ENCODE data around the gene TNS3.
A peak's percentile ranks its signal among the peaks of the same experiment; 100 is the strongest.

The TNS3 gene

GRCh38 chr7:47320296-47320695 is 261.6 kb downstream of the TNS3 start:
- Histone ChIP-seq H3K4me3 (ENCODE audit: low read depth, low read length) (no peak overlapping the region), H3K27me3 (ENCODE audit: insufficient read depth, low read length) (no peaks in the 10 kb centered on the region), H3K27ac (ENCODE audit: low read depth, low read length) (no peak overlapping the region), H3K36me3 (ENCODE audit: insufficient read depth, low read length) (peaks cover 10% of the 10 kb centered on the region; the same call in 1 of the 2 replicates), H3K79me2 (ENCODE audit: control insufficient read depth, insufficient read depth, low read length, unreplicated experiment) (no peaks in the 10 kb centered on the region), H2AFZ (ENCODE audit: low read length, unreplicated experiment) (no peak overlapping the region), H3K4me1 (ENCODE audit: control insufficient read depth, insufficient read depth, low read length, unreplicated experiment) (peaks cover 10% of the 10 kb centered on the region)

DNA sequence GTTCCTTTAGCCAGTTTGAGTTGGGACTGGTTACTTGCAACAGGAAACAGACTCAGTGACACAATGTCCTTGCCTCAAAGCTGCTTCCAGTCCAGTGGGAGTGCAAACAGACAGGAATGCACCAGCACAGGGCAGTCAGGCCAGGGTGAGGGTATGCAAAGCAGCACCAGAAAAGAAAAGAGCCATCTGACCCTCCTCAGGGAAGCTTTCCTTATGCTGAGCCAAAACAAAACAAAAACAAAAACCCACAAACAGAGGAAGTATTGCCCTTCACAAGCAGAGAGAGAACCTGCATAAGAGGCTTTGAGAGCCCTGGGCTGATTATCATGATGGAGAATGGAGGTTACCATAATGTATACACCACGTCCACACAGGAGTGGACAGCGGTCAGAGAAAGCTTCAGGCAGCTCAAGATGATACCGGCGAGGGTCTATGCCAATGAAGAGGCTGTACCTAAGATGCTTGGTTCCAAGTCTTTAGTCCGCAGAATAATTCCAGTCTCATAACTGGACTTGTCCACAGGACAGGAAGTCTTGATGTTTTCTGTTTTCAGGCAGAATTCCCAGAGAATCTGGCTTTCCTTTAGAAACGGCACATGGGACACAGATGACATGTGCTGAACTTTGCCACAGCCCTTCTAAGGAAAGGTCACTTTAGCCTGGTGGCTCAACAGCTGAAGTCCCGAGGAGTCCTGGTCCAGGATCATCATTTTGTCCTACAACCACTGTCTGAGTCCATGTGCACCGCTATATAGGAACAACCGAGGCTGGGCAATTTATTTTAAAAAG is 263.3 kb downstream of the TNS3 start:
- Histone ChIP-seq H3K4me3 (ENCODE audit: low read depth, low read length) (no peak overlapping the region), H3K79me2 (ENCODE audit: control insufficient read depth, insufficient read depth, low read length, unreplicated experiment) (no peaks in the 10 kb centered on the region), H3K36me3 (ENCODE audit: insufficient read depth, low read length) (peaks cover 14% of the 10 kb centered on the region), H3K27ac (ENCODE audit: low read depth, low read length) (no peak overlapping the region), H3K27me3 (ENCODE audit: insufficient read depth, low read length) (no peaks in the 10 kb centered on the region), H3K4me1 (ENCODE audit: control insufficient read depth, insufficient read depth, low read length, unreplicated experiment) (peaks cover 16% of the 10 kb centered on the region), H2AFZ (ENCODE audit: low read length, unreplicated experiment) (no peak overlapping the region)

GRCh38 chr7:47317487-47317886 is 264.4 kb downstream of the TNS3 start:
- Histone ChIP-seq H3K27me3 (ENCODE audit: insufficient read depth, low read length) (no peaks in the 10 kb centered on the region), H3K4me3 (ENCODE audit: low read depth, low read length) (no peak overlapping the region), H3K27ac (ENCODE audit: low read depth, low read length) (no peak overlapping the region), H3K4me1 (ENCODE audit: control insufficient read depth, insufficient read depth, low read length, unreplicated experiment) (peaks cover 16% of the 10 kb centered on the region), H3K79me2 (ENCODE audit: control insufficient read depth, insufficient read depth, low read length, unreplicated experiment) (no peaks in the 10 kb centered on the region), H2AFZ (ENCODE audit: low read length, unreplicated experiment) (no peak overlapping the region), H3K36me3 (ENCODE audit: insufficient read depth, low read length) (peaks cover 21% of the 10 kb centered on the region)

- Histone ChIP-seq H2AFZ (ENCODE audit: low read length, unreplicated experiment) (no peak overlapping the region), H3K4me1 (ENCODE audit: control insufficient read depth, insufficient read depth, low read length, unreplicated experiment) (peaks cover 16% of the 10 kb centered on the region), H3K79me2 (ENCODE audit: control insufficient read depth, insufficient read depth, low read length, unreplicated experiment) (no peaks in the 10 kb centered on the region), H3K4me3 (ENCODE audit: low read depth, low read length) (no peak overlapping the region), H3K36me3 (ENCODE audit: insufficient read depth, low read length) (peaks cover 33% of the 10 kb centered on the region), H3K27ac (ENCODE audit: low read depth, low read length) (peak overlapping the region; percentile 18; the same call in 1 of the 2 replicates), H3K27me3 (ENCODE audit: insufficient read depth, low read length) (no peaks in the 10 kb centered on the region)
Measured at GRCh38 chr7:47314728-47315607, 266.9 kb downstream of the TNS3 start.

GRCh38 chr7:47314248-47314647 is 267.7 kb downstream of the TNS3 start:
- Histone ChIP-seq H3K36me3 (ENCODE audit: insufficient read depth, low read length) (peaks cover 37% of the 10 kb centered on the region), H3K4me1 (ENCODE audit: control insufficient read depth, insufficient read depth, low read length, unreplicated experiment) (peaks cover 16% of the 10 kb centered on the region), H3K4me3 (ENCODE audit: low read depth, low read length) (no peak overlapping the region), H3K27ac (ENCODE audit: low read depth, low read length) (no peak overlapping the region), H3K27me3 (ENCODE audit: insufficient read depth, low read length) (no peaks in the 10 kb centered on the region), H2AFZ (ENCODE audit: low read length, unreplicated experiment) (no peak overlapping the region), H3K79me2 (ENCODE audit: control insufficient read depth, insufficient read depth, low read length, unreplicated experiment) (no peaks in the 10 kb centered on the region)

GRCh38 chr7:47313564-47313963 is 268.3 kb downstream of the TNS3 start:
- Histone ChIP-seq H3K27ac (ENCODE audit: low read depth, low read length) (no peak overlapping the region), H3K27me3 (ENCODE audit: insufficient read depth, low read length) (no peaks in the 10 kb centered on the region), H3K4me1 (ENCODE audit: control insufficient read depth, insufficient read depth, low read length, unreplicated experiment) (peaks cover 16% of the 10 kb centered on the region), H3K4me3 (ENCODE audit: low read depth, low read length) (no peak overlapping the region), H3K36me3 (ENCODE audit: insufficient read depth, low read length) (peaks cover 37% of the 10 kb centered on the region), H3K79me2 (ENCODE audit: control insufficient read depth, insufficient read depth, low read length, unreplicated experiment) (no peaks in the 10 kb centered on the region), H2AFZ (ENCODE audit: low read length, unreplicated experiment) (no peak overlapping the region)

GRCh38 chr7:47311891-47312290 is 270.0 kb downstream of the TNS3 start:
- no peaks in the 10 kb centered on the region for H3K79me2 ChIP-seq (ENCODE audit: control insufficient read depth, insufficient read depth, low read length, unreplicated experiment)
- H3K4me1 ChIP-seq (ENCODE audit: control insufficient read depth, insufficient read depth, low read length, unreplicated experiment): peaks cover 16% of the 10 kb centered on the region
- peaks cover 30% of the 10 kb centered on the region for H3K36me3 ChIP-seq (ENCODE audit: insufficient read depth, low read length)
- no peak overlapping the region for H2AFZ ChIP-seq (ENCODE audit: low read length, unreplicated experiment)
- H3K27ac ChIP-seq (ENCODE audit: low read depth, low read length): no peak overlapping the region
- H3K4me3 ChIP-seq (ENCODE audit: low read depth, low read length): no peak overlapping the region
- H3K27me3 ChIP-seq (ENCODE audit: insufficient read depth, low read length): no peaks in the 10 kb centered on the region

DNA sequence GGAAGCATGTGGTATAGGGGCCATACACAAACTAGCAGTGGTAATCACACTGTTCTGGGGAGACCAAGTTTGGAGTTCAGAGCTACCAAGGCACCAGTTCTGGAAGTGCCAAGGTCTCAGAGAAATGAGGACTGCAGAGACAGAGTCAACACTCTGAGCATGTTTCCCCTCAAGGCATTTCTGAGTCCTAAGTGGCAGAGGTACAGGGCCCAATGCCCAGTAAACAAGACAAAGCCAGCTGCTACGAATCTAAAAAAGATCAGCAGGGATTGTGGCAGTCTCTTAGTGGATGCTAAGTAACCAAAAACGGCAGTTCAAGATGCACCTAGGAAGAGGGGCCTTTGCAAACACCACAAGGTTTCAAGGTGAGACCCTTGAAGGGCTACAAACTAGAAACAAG is 271.9 kb downstream of the TNS3 start:
- Histone ChIP-seq H3K4me3 (ENCODE audit: low read depth, low read length) (no peak overlapping the region), H3K36me3 (ENCODE audit: insufficient read depth, low read length) (peaks cover 30% of the 10 kb centered on the region), H2AFZ (ENCODE audit: low read length, unreplicated experiment) (no peak overlapping the region), H3K79me2 (ENCODE audit: control insufficient read depth, insufficient read depth, low read length, unreplicated experiment) (no peaks in the 10 kb centered on the region), H3K27ac (ENCODE audit: low read depth, low read length) (no peak overlapping the region), H3K27me3 (ENCODE audit: insufficient read depth, low read length) (no peaks in the 10 kb centered on the region), H3K4me1 (ENCODE audit: control insufficient read depth, insufficient read depth, low read length, unreplicated experiment) (peaks cover 4% of the 10 kb centered on the region)

GRCh38 chr7:47308808-47309207 is 273.1 kb downstream of the TNS3 start:
- H3K4me3 ChIP-seq (ENCODE audit: low read depth, low read length): no peak overlapping the region
- H3K36me3 ChIP-seq (ENCODE audit: insufficient read depth, low read length): peaks cover 29% of the 10 kb centered on the region
- no peaks in the 10 kb centered on the region for H3K27me3 ChIP-seq (ENCODE audit: insufficient read depth, low read length)
- H2AFZ ChIP-seq (ENCODE audit: low read length, unreplicated experiment): no peak overlapping the region
- H3K4me1 ChIP-seq (ENCODE audit: control insufficient read depth, insufficient read depth, low read length, unreplicated experiment): no peaks in the 10 kb centered on the region
- H3K27ac ChIP-seq (ENCODE audit: low read depth, low read length): no peak overlapping the region
- no peaks in the 10 kb centered on the region for H3K79me2 ChIP-seq (ENCODE audit: control insufficient read depth, insufficient read depth, low read length, unreplicated experiment)

- Histone ChIP-seq H3K27me3 (ENCODE audit: insufficient read depth, low read length) (no peaks in the 10 kb centered on the region), H3K4me3 (ENCODE audit: low read depth, low read length) (no peak overlapping the region), H3K27ac (ENCODE audit: low read depth, low read length) (no peak overlapping the region), H2AFZ (ENCODE audit: low read length, unreplicated experiment) (no peak overlapping the region), H3K4me1 (ENCODE audit: control insufficient read depth, insufficient read depth, low read length, unreplicated experiment) (no peaks in the 10 kb centered on the region), H3K36me3 (ENCODE audit: insufficient read depth, low read length) (peaks cover 19% of the 10 kb centered on the region), H3K79me2 (ENCODE audit: control insufficient read depth, insufficient read depth, low read length, unreplicated experiment) (no peaks in the 10 kb centered on the region)
Measured at GRCh38 chr7:47307311-47307710, 274.6 kb downstream of the TNS3 start.
